OCI-LY7 (cell line): ENCODE measurements around the gene EIF4ENIF1.

Experiments used
- EZH2phosphoT487 ChIP-seq: fragments of 200-600 bp; sonication (generic); IDR thresholded peaks from 2 replicates; pipeline ENCODE4 v1.6.1; 2018; ENCODE audit warnings: low read depth, borderline replicate concordance, mild to moderate bottlenecking, mixed run types, antibody characterized with exemption, low read length, moderate library complexity, mixed read lengths
- TF ChIP-seq, protein P1 (sequence below): fragments of 200-600 bp; sonication (generic); conservative IDR thresholded peaks from 2 replicates; pipeline ENCODE4 v1.5.1; 2014; ENCODE audit warnings: mild to moderate bottlenecking, antibody characterized with exemption, low read length, moderate library complexity, mixed read lengths

DNA sequence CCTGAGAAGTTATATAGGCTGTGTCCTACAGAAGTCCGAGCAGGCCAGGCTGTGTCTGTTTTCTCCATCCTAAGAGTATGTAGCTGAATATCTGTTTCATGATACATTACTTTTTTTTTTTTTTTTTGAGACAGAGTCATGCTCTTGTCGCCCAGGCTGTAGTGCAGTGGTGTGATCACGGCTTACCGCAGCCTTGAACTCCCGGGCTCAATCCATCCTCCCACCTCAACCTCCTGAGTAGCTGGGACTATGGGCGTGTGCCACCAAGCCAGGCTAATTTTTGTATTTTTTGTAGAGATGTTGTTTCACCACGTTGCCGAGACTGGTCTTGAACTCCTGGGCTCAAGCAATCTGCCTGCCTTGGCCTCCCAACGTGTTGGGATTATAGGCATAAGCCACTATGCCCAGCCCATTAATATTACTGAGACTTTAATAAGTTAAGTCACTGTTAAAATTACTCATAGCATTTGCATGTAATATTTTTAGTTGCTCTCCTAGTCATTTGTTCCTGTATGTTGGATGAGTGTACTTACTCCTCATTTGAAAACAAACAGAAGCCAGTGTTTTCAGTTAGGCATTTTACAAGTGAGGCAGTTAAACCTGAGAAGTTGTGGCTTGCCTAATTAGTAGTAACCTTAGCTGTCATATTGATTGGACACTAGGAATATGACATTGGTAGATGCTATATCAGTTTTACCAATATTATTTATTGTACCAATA, 64.2 kb downstream of the EIF4ENIF1 start:
- TF ChIP-seq, protein P1, sequence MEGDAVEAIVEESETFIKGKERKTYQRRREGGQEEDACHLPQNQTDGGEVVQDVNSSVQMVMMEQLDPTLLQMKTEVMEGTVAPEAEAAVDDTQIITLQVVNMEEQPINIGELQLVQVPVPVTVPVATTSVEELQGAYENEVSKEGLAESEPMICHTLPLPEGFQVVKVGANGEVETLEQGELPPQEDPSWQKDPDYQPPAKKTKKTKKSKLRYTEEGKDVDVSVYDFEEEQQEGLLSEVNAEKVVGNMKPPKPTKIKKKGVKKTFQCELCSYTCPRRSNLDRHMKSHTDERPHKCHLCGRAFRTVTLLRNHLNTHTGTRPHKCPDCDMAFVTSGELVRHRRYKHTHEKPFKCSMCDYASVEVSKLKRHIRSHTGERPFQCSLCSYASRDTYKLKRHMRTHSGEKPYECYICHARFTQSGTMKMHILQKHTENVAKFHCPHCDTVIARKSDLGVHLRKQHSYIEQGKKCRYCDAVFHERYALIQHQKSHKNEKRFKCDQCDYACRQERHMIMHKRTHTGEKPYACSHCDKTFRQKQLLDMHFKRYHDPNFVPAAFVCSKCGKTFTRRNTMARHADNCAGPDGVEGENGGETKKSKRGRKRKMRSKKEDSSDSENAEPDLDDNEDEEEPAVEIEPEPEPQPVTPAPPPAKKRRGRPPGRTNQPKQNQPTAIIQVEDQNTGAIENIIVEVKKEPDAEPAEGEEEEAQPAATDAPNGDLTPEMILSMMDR: no peak
- no peak for TF ChIP-seq EZH2phosphoT487
